HepG2 (cell line): ENCODE results near the gene RNF38. TPM values are rescaled to one million over a fixed set of nuclear protein-coding genes. Genes with fewer than 3 reads are reported as not detected.

ENCODE experiments used
- ATF6 ChIP-seq: sonication (generic); formaldehyde crosslinking; conservative IDR thresholded peaks from 2 replicates; pipeline ENCODE4 v1.4.0; 2020; ENCODE audit warnings: missing genetic modification reagents
- ISX ChIP-seq: sonication (generic); formaldehyde crosslinking; conservative IDR thresholded peaks from 2 replicates; pipeline ENCODE4 v1.5.0; 2020; ENCODE audit warnings: missing genetic modification reagents
- KAT7 ChIP-seq: IDR thresholded peaks from 2 replicates; pipeline ENCODE4 v1.6.1; 2018; ENCODE audit warnings: borderline replicate concordance, missing compliant biosample characterization
- LCORL ChIP-seq, 2 experiments: fragments of 450-650 bp in 1 of 2; sonication (generic) in 1 of 2; formaldehyde crosslinking in 1 of 2; IDR thresholded peaks; 2 replicates each; pipeline versions ENCODE4 v1.5.0 to v1.6.1; 2017 to 2020; ENCODE audit warnings: antibody characterized with exemption in 1 of 2, missing genetic modification reagents in 1 of 2
- MED13 ChIP-seq: sonication (generic); formaldehyde crosslinking; IDR thresholded peaks from 2 replicates; pipeline ENCODE4 v1.5.0; 2020; ENCODE audit warnings: missing genetic modification reagents
- MIXL1 ChIP-seq: IDR thresholded peaks from 2 replicates; pipeline ENCODE4 v1.6.1; 2016
- MTF2 ChIP-seq: sonication (generic); formaldehyde crosslinking; IDR thresholded peaks from 2 replicates; pipeline ENCODE4 v1.5.0; 2020; ENCODE audit warnings: missing genetic modification reagents, borderline replicate concordance
- NR2F2 ChIP-seq: IDR thresholded peaks from 2 replicates; pipeline ENCODE4 v1.6.1; 2012; ENCODE audit warnings: low read depth, inconsistent platforms, borderline replicate concordance
- PHF20 ChIP-seq: sonication (generic); formaldehyde crosslinking; IDR thresholded peaks from 2 replicates; pipeline ENCODE4 v1.5.0; 2020; ENCODE audit warnings: mild to moderate bottlenecking, missing genetic modification reagents
- RFX1 ChIP-seq: fragments of 450-650 bp; IDR thresholded peaks from 2 replicates; pipeline ENCODE4 v1.6.1; 2017
- TOE1 ChIP-seq: sonication (generic); formaldehyde crosslinking; IDR thresholded peaks from 2 replicates; pipeline ENCODE4 v1.4.0; 2020; ENCODE audit warnings: mild to moderate bottlenecking, missing genetic modification reagents
- ZFP36 ChIP-seq: fragments of 150-350 bp; IDR thresholded peaks from 2 replicates; pipeline ENCODE4 v1.6.1; 2018; ENCODE audit warnings: borderline replicate concordance, low read length, low read depth; ENCODE audit not compliant: partially characterized antibody
- ZFP90 ChIP-seq: sonication (generic); formaldehyde crosslinking; IDR thresholded peaks from 2 replicates; pipeline ENCODE4 v1.8.0; 2022; ENCODE audit warnings: missing genetic modification reagents, mild to moderate bottlenecking, inconsistent platforms, borderline replicate concordance
- ZNF138 ChIP-seq: sonication (generic); formaldehyde crosslinking; IDR thresholded peaks from 2 replicates; pipeline ENCODE4 v1.5.0; 2020; ENCODE audit warnings: mild to moderate bottlenecking, low read depth, missing genetic modification reagents
- ZNF24 ChIP-seq: fragments of 450-650 bp; IDR thresholded peaks from 2 replicates; pipeline ENCODE4 v1.6.1; 2017; ENCODE audit warnings: antibody characterized with exemption, mild to moderate bottlenecking
- ZNF510 ChIP-seq: sonication (generic); formaldehyde crosslinking; IDR thresholded peaks from 2 replicates; pipeline ENCODE4 v1.4.0; 2020; ENCODE audit warnings: low read depth, mild to moderate bottlenecking, missing genetic modification reagents
- ZNF550 ChIP-seq: sonication (generic); formaldehyde crosslinking; IDR thresholded peaks from 2 replicates; pipeline ENCODE4 v1.4.0; 2020; ENCODE audit warnings: mild to moderate bottlenecking, missing genetic modification reagents, borderline replicate concordance
- ZNF576 ChIP-seq: sonication (generic); formaldehyde crosslinking; IDR thresholded peaks from 2 replicates; pipeline ENCODE4 v1.4.0; 2020; ENCODE audit warnings: mild to moderate bottlenecking, missing genetic modification reagents
- polyA plus RNA-seq, 8 experiments: library from polyadenylated mRNA; depleted of rRNA in 3 of 8; stranded (reverse) in 7 of 8; unstranded in 1 of 8; fragments of >200 nt; fragmentation: Illumina TruSeq in 4 of 8; extraction: Trizol in 4 of 8; gene quantifications; 2 replicates each; pipeline versions ENCODE4 v1.2.1 to v1.2.3, GENCODE V29; 2011 to 2016; ENCODE audit warnings: low read depth in 4 of 8, missing spikeins in 1 of 8, mixed read lengths in 1 of 8; ENCODE audit not compliant: insufficient read depth in 1 of 8
- total RNA-seq, 5 experiments: library from RNA; depleted of rRNA; stranded (reverse); fragments of >200 nt; fragmentation: Illumina TruSeq; extraction: Trizol; gene quantifications; 2 replicates each; pipeline ENCODE4 v1.2.3, GENCODE V29; 2016; ENCODE audit warnings: low read depth in 1 of 5
- TF ChIP-seq, protein P1 (sequence below): sonication (generic); formaldehyde crosslinking; IDR thresholded peaks from 2 replicates; pipeline ENCODE4 v1.5.1; 2020; ENCODE audit warnings: missing genetic modification reagents, mild to moderate bottlenecking, borderline replicate concordance
- TF ChIP-seq, protein P2 (sequence below): sonication (generic); formaldehyde crosslinking; IDR thresholded peaks from 2 replicates; pipeline ENCODE4 v1.5.1; 2020; ENCODE audit warnings: missing genetic modification reagents, mild to moderate bottlenecking, borderline replicate concordance
- TF ChIP-seq, protein P3 (sequence below): sonication (generic); formaldehyde crosslinking; IDR thresholded peaks from 2 replicates; pipeline ENCODE4 v1.8.0; 2022; ENCODE audit warnings: mild to moderate bottlenecking, missing genetic modification reagents, moderate library complexity

The RNF38 gene
- total and polyA plus RNA-seq, 2 of the 13 experiments (the other 11 are each of a cell fraction or from before 2014, with no cell fraction given) = 9.1 to 32.1 TPM

DNA sequence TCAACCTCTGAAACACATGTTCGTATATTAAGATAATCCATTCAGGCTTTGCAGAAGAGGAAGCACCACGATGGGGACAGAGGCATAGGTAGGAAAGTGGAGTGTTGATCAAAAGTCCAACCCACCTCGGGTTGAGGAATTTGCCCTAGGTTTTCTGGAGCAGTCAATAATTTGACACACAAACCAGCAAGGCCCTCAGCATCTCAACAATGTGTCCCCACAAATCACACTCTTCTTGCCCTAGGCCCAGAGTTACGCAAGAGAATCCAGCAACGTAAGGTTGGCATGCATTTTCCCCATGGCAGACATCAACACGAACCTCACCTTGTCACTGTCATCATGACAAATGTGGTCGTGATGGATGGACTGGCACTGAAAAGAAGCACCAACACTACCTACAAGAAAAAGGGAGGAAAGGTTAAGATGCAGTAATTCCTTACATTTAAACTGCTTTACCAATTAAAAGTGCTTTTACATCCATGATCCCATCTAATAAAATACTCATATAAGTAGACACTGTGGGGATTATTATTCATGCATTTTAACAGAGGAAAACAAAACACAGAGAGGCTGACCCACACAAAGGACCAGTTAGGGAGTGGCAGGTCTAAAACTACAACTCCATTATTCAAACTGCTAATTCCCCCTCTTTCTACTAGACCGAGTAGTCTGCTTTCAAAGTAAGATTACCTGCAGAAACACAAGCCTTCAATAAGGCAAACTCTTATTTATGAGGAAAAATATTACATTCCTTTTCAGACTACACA, 24.4 kb upstream of the RNF38 start (continued):
- TF ChIP-seq ZNF550 = no peak
- no peak for TF ChIP-seq ZNF510 (CRISPR knock-in tag)
- no peak for TF ChIP-seq MED13
- TF ChIP-seq, protein P1, sequence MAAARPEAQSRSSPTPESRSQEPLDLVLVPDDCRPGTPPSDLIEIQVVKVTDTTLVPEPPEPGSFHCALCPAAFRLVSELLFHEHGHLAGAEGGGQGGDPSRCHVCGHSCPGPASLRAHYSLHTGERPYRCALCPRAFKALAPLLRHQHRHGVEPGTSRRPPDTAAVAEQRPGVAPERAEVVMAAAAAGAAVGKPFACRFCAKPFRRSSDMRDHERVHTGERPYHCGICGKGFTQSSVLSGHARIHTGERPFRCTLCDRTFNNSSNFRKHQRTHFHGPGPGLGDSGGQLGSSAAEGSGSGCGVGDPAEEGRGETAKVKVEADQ (CRISPR knock-in tag) = no peak
- no peak for TF ChIP-seq PHF20 (CRISPR knock-in tag)
- TF ChIP-seq, protein P2, sequence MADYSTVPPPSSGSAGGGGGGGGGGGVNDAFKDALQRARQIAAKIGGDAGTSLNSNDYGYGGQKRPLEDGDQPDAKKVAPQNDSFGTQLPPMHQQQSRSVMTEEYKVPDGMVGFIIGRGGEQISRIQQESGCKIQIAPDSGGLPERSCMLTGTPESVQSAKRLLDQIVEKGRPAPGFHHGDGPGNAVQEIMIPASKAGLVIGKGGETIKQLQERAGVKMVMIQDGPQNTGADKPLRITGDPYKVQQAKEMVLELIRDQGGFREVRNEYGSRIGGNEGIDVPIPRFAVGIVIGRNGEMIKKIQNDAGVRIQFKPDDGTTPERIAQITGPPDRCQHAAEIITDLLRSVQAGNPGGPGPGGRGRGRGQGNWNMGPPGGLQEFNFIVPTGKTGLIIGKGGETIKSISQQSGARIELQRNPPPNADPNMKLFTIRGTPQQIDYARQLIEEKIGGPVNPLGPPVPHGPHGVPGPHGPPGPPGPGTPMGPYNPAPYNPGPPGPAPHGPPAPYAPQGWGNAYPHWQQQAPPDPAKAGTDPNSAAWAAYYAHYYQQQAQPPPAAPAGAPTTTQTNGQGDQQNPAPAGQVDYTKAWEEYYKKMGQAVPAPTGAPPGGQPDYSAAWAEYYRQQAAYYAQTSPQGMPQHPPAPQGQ (CRISPR knock-in tag) = no peak
- no peak for TF ChIP-seq ZNF138 (CRISPR knock-in tag)
- no peak for TF ChIP-seq TOE1 (CRISPR knock-in tag)
- no peak for TF ChIP-seq RFX1
- TF ChIP-seq, protein P3, sequence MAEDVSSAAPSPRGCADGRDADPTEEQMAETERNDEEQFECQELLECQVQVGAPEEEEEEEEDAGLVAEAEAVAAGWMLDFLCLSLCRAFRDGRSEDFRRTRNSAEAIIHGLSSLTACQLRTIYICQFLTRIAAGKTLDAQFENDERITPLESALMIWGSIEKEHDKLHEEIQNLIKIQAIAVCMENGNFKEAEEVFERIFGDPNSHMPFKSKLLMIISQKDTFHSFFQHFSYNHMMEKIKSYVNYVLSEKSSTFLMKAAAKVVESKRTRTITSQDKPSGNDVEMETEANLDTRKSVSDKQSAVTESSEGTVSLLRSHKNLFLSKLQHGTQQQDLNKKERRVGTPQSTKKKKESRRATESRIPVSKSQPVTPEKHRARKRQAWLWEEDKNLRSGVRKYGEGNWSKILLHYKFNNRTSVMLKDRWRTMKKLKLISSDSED (CRISPR knock-in tag) = no peak
- TF ChIP-seq ZFP90 = no peak
- no peak for TF ChIP-seq LCORL (IDR thresholded peaks at IDR 0.05)
- peak; percentile 72 for TF ChIP-seq LCORL (CRISPR knock-in tag; IDR thresholded peaks at IDR 0.05)
- TF ChIP-seq KAT7 (CRISPR knock-in tag) = no peak
- no peak for TF ChIP-seq MTF2
- no peak for TF ChIP-seq ISX (CRISPR knock-in tag)
- TF ChIP-seq ZNF576 = no peak
- no peak for TF ChIP-seq ZFP36
- peak; percentile 24; the same call in 1 of the 2 replicates for TF ChIP-seq NR2F2
- no peak for TF ChIP-seq ATF6 (CRISPR knock-in tag)
- 0 out of 2 replicates have a peak, but pooled peaks have one; percentile 6 for TF ChIP-seq MIXL1 (CRISPR knock-in tag)
- no peak for TF ChIP-seq ZNF24
